WTC11 (cell line): Measurements from ENCODE around the gene MACROD2. TPM values are rescaled to one million over a fixed set of nuclear protein-coding genes. Genes with fewer than 3 reads are reported as not detected.
"Not testable (repeated sequence)": the region's sequence is repeated elsewhere in the genome, so short reads cannot be mapped to it uniquely, and the experiment has no call there.

Experiments used
- ATAC-seq: fragments of 200-7000 bp; cut with Tn5 transposase; 2 replicates; pipeline ENCODE4 v1.10.0; 2021; ENCODE audit warnings: mild to moderate bottlenecking, moderate library complexity
- CTCF ChIA-PET: fragments of 300-600 bp; sonication (Branson Sonifier 250); formaldehyde crosslinking; loops from one replicate; lab custom pipeline; 2021; ENCODE audit warnings: antibody characterized with exemption; lab: Charles Lee
- POLR2A ChIA-PET: fragments of 350-600 bp; sonication (Branson Sonifier 250); formaldehyde crosslinking; loops from one replicate; lab custom pipeline; 2021; ENCODE audit warnings: antibody characterized with exemption; lab: Charles Lee
- DNase-seq: peaks from one replicate; pipeline ENCODE4 v3.0.0; 2021; ENCODE audit warnings: low spot score
- H3K27ac Mint-ChIP-seq: 2 replicates; pipeline ENCODE4 v1.8.0; 2021; ENCODE audit warnings: mixed read lengths
- H3K27me3 Mint-ChIP-seq: 2 replicates; pipeline ENCODE4 v1.8.0; 2021; ENCODE audit warnings: low read depth, mild to moderate bottlenecking, moderate library complexity, mixed read lengths
- H3K36me3 Mint-ChIP-seq: 2 replicates; pipeline ENCODE4 v1.8.0; 2021; ENCODE audit warnings: mixed read lengths
- H3K4me1 Mint-ChIP-seq: 2 replicates; pipeline ENCODE4 v1.8.0; 2022; ENCODE audit warnings: mixed read lengths
- H3K4me3 Mint-ChIP-seq: 2 replicates; pipeline ENCODE4 v1.8.0; 2021; ENCODE audit warnings: mild to moderate bottlenecking, moderate library complexity, mixed read lengths
- H3K9me3 Mint-ChIP-seq: 2 replicates; pipeline ENCODE4 v1.8.0; 2021; ENCODE audit warnings: mixed read lengths
- ATF6 ChIP-seq: sonication (generic); formaldehyde crosslinking; IDR thresholded peaks from 2 replicates; pipeline ENCODE4 v1.8.1; 2023; ENCODE audit warnings: mild to moderate bottlenecking, missing genetic modification reagents
- CBFB ChIP-seq: sonication (generic); formaldehyde crosslinking; IDR thresholded peaks from 2 replicates; pipeline ENCODE4 v1.8.1; 2022; ENCODE audit warnings: mild to moderate bottlenecking, low read depth, missing genetic modification reagents
- CTCF ChIP-seq: fragments of 200-600 bp; IDR thresholded peaks from 2 replicates; pipeline ENCODE4 v1.8.0; 2022; ENCODE audit warnings: antibody characterized with exemption
- E2F1 ChIP-seq: sonication (generic); formaldehyde crosslinking; IDR thresholded peaks from 2 replicates; pipeline ENCODE4 v1.8.0; 2022; ENCODE audit warnings: mild to moderate bottlenecking, missing genetic modification reagents
- FOXJ3 ChIP-seq: sonication (generic); formaldehyde crosslinking; IDR thresholded peaks from 2 replicates; pipeline ENCODE4 v1.9.0; 2021; ENCODE audit warnings: missing genetic modification reagents, mild to moderate bottlenecking, borderline replicate concordance
- FOXP4 ChIP-seq: sonication (generic); formaldehyde crosslinking; IDR thresholded peaks from 2 replicates; pipeline ENCODE4 v1.8.0; 2022; ENCODE audit warnings: mild to moderate bottlenecking, missing genetic modification reagents
- NFE2L1 ChIP-seq: sonication (generic); formaldehyde crosslinking; IDR thresholded peaks from 2 replicates; pipeline ENCODE4 v1.8.1; 2023; ENCODE audit warnings: missing genetic modification reagents
- RORB ChIP-seq: fragments of 250-450 bp; sonication (Bioruptor Pico); IDR thresholded peaks from 2 replicates; pipeline ENCODE4 v1.9.0; 2021; ENCODE audit warnings: mild to moderate bottlenecking
- SMAD3 ChIP-seq: sonication (generic); formaldehyde crosslinking; IDR thresholded peaks from 2 replicates; pipeline ENCODE4 v1.8.0; 2022; ENCODE audit warnings: missing genetic modification reagents, mild to moderate bottlenecking, borderline replicate concordance
- STAT6 ChIP-seq: sonication (generic); formaldehyde crosslinking; conservative IDR thresholded peaks from 2 replicates; pipeline ENCODE4 v1.8.1; 2023; ENCODE audit warnings: mild to moderate bottlenecking, low read depth, missing genetic modification reagents, moderate library complexity
- ZBTB21 ChIP-seq: sonication (generic); formaldehyde crosslinking; IDR thresholded peaks from 2 replicates; pipeline ENCODE4 v1.8.1; 2023; ENCODE audit warnings: mild to moderate bottlenecking, missing genetic modification reagents, borderline replicate concordance
- ZMAT4 ChIP-seq: fragments of 250-450 bp; sonication (Bioruptor Pico); IDR thresholded peaks from 2 replicates; pipeline ENCODE4 v1.9.0; 2021; ENCODE audit warnings: mild to moderate bottlenecking
- ZNF263 ChIP-seq: sonication (generic); formaldehyde crosslinking; IDR thresholded peaks from 2 replicates; pipeline ENCODE4 v1.8.1; 2022; ENCODE audit warnings: low read depth, mild to moderate bottlenecking, moderate library complexity, missing genetic modification reagents
- ZNF396 ChIP-seq: fragments of 250-450 bp; sonication (Bioruptor Pico); IDR thresholded peaks from 2 replicates; pipeline ENCODE4 v1.8.0; 2021; ENCODE audit warnings: mild to moderate bottlenecking, moderate library complexity, borderline replicate concordance
- ZNF532 ChIP-seq: fragments of 250-450 bp; sonication (Bioruptor Pico); IDR thresholded peaks from 2 replicates; pipeline ENCODE4 v1.9.0; 2021; ENCODE audit warnings: mild to moderate bottlenecking, borderline replicate concordance
- ZSCAN18 ChIP-seq: fragments of 250-450 bp; sonication (Bioruptor Pico); IDR thresholded peaks from 2 replicates; pipeline ENCODE4 v2.1.2; 2022; ENCODE audit warnings: mild to moderate bottlenecking, moderate library complexity
- total RNA-seq: library from RNA; stranded (reverse); gene quantifications from 3 replicates; pipeline ENCODE4 v1.2.3, GENCODE V29; 2021

The MACROD2 gene
- total RNA-seq, 1 experiment from 2014 or later, result 4.1 TPM

GRCh38 chr20:15012566-15012965 lies 1017.2 kb downstream of the MACROD2 start (continued):
- no peak for TF ChIP-seq ATF6
- no peak for TF ChIP-seq STAT6 (CRISPR knock-in tag)
- no peak for TF ChIP-seq ZSCAN18 (CRISPR knock-in tag)
- TF ChIP-seq CBFB, result no peak
- no peak for TF ChIP-seq ZNF263 (CRISPR knock-in tag)
- no peak for TF ChIP-seq ZMAT4 (CRISPR knock-in tag)
- no peak for TF ChIP-seq ZNF396 (CRISPR knock-in tag)

GRCh38 chr20:15016875-15017274 lies 1021.6 kb downstream of the MACROD2 start:
- CTCF ChIA-PET, H3K4me1 Mint-ChIP-seq: not testable (repeated sequence)

GRCh38 chr20:15018966-15019365 lies 1023.6 kb downstream of the MACROD2 start:
- Mint-ChIP-seq H3K36me3 (peaks cover 8% of the 10 kb centered on the region; the same call in 1 of the 2 replicates), H3K27ac (no peak overlapping the region), H3K4me1 (no peaks in the 10 kb centered on the region), H3K4me3 (no peak overlapping the region), H3K27me3 (no peaks in the 10 kb centered on the region; the same call in 1 of the 2 replicates), H3K9me3 (peaks cover 23% of the 10 kb centered on the region)
- CTCF ChIA-PET, result no interaction called here
- POLR2A ChIA-PET, result no interaction called here
- DNase-seq (no peak), ATAC-seq (no peak)
- no peak for TF ChIP-seq SMAD3
- no peak for TF ChIP-seq E2F1
- TF ChIP-seq ZBTB21 (CRISPR knock-in tag), result no peak
- TF ChIP-seq CTCF, result no peak
- no peak for TF ChIP-seq FOXJ3 (CRISPR knock-in tag)
- no peak for TF ChIP-seq FOXP4 (CRISPR knock-in tag)
- no peak for TF ChIP-seq ZNF532 (CRISPR knock-in tag)
- no peak for TF ChIP-seq RORB (CRISPR knock-in tag)
- TF ChIP-seq NFE2L1 (CRISPR knock-in tag), result no peak

More at GRCh38 chr20:15016875-15017274, 1021.6 kb downstream of the MACROD2 start:
- H3K36me3 Mint-ChIP-seq, H3K27ac Mint-ChIP-seq, DNase-seq, POLR2A ChIA-PET, H3K27me3 Mint-ChIP-seq, H3K4me3 Mint-ChIP-seq, ATAC-seq: not testable (repeated sequence)
- H3K9me3 Mint-ChIP-seq, result peaks cover 16% of the 10 kb centered on the region
